SIG-M5 (cell line): Measurements from ENCODE around the gene NINL.

ENCODE experiments used
- DNase-seq: peaks from one replicate; lab custom pipeline; 2025; lab: John Stamatoyannopoulos, UW

The NINL gene

GRCh38 chr20:25500880-25501351 is 84.4 kb downstream of the NINL start:
- DNase-seq = no peak

- DNase-seq = no peak
These were observed 85.4 kb downstream of the NINL start for GRCh38 chr20:25499855-25500434.

- DNase-seq = no peak
These were observed 86.3 kb downstream of the NINL start for GRCh38 chr20:25499031-25499430.

GRCh38 chr20:25498280-25498606 is 87.1 kb downstream of the NINL start:
- DNase-seq = no peak

GRCh38 chr20:25497586-25498279 is 87.6 kb downstream of the NINL start:
- no peak for DNase-seq

GRCh38 chr20:25496968-25497401 is 88.3 kb downstream of the NINL start:
- DNase-seq = no peak

- no peak for DNase-seq
These were observed 89.0 kb downstream of the NINL start for GRCh38 chr20:25496165-25496967.

- DNase-seq = no peak
These were observed 90.0 kb downstream of the NINL start for GRCh38 chr20:25495189-25495824.

- DNase-seq = no peak
These were observed 90.7 kb downstream of the NINL start for GRCh38 chr20:25494506-25495188.

- no peak for DNase-seq
These were observed 91.4 kb downstream of the NINL start for GRCh38 chr20:25493748-25494505.

GRCh38 chr20:25493137-25493536 is 92.2 kb downstream of the NINL start:
- no peak for DNase-seq

- no peak for DNase-seq
These were observed 93.8 kb downstream of the NINL start for GRCh38 chr20:25491446-25492038.

- no peak for DNase-seq
These were observed 94.5 kb downstream of the NINL start for GRCh38 chr20:25490656-25491445.

- DNase-seq = no peak
These were observed 96.0 kb downstream of the NINL start for GRCh38 chr20:25489221-25489871.

GRCh38 chr20:25487975-25488374 is 97.4 kb downstream of the NINL start:
- no peak for DNase-seq

GRCh38 chr20:25487306-25487705 is 98.0 kb downstream of the NINL start:
- no peak for DNase-seq

- DNase-seq = no peak
These were observed 99.0 kb downstream of the NINL start for GRCh38 chr20:25486377-25486776.

- DNase-seq = no peak
These were observed 99.5 kb downstream of the NINL start for GRCh38 chr20:25485872-25486271.

GRCh38 chr20:25484911-25485511 is 100.3 kb downstream of the NINL start:
- no peak for DNase-seq
